SU-DHL-6 (cell line): ENCODE results near the gene KDM3A.

Experiments
- H2AFZ ChIP-seq: fragments of 200-600 bp; sonication (generic); 2 replicates; pipeline ENCODE4 v1.6.1; 2014; ENCODE audit warnings: low read depth, mild to moderate bottlenecking, moderate library complexity, mixed read lengths, antibody characterized with exemption, low read length; ENCODE audit not compliant: severe bottlenecking
- H3F3A ChIP-seq: fragments of 200-600 bp; shearing (Covaris generic); 2 replicates; pipeline ENCODE4 v1.6.0; 2016; ENCODE audit warnings: antibody characterized with exemption, mild to moderate bottlenecking; ENCODE audit not compliant: insufficient read depth
- H3K27ac ChIP-seq: fragments of 200-600 bp; sonication (generic); 2 replicates; pipeline ENCODE4 v1.5.1; 2016; ENCODE audit warnings: low read depth, mild to moderate bottlenecking, low read length, moderate library complexity, mixed read lengths
- H3K27me3 ChIP-seq: fragments of 200-600 bp; sonication (generic), shearing (Covaris generic); 2 replicates; pipeline ENCODE4 v1.6.0; 2014; ENCODE audit warnings: mild to moderate bottlenecking, low read length
- H3K36me3 ChIP-seq: fragments of 200-600 bp; sonication (generic); 2 replicates; pipeline ENCODE4 v1.6.1; 2014; ENCODE audit warnings: mild to moderate bottlenecking, low read length, mixed read lengths
- H3K4me2 ChIP-seq: fragments of 300-600, 200-600 bp; shearing (Covaris generic), sonication (generic); 2 replicates; pipeline ENCODE4 v1.6.0; 2014; ENCODE audit warnings: low read length, low read depth, mild to moderate bottlenecking; ENCODE audit not compliant: poor library complexity, severe bottlenecking
- H3K4me3 ChIP-seq: fragments of 200-600 bp; sonication (generic); 2 replicates; pipeline ENCODE4 v1.5.1; 2014; ENCODE audit warnings: antibody characterized with exemption, low read length, mild to moderate bottlenecking, mixed read lengths; ENCODE audit not compliant: insufficient read depth, poor library complexity, severe bottlenecking
- H3K79me2 ChIP-seq: fragments of 200-600 bp; sonication (generic); 2 replicates; pipeline ENCODE4 v1.6.1; 2014; ENCODE audit warnings: mild to moderate bottlenecking, low read length, moderate library complexity; ENCODE audit not compliant: insufficient read depth
- H3K9ac ChIP-seq: fragments of 200-600 bp; sonication (generic); 2 replicates; pipeline ENCODE4 v1.7.0; 2014; ENCODE audit warnings: mild to moderate bottlenecking, low read length
- H3K9me2 ChIP-seq: fragments of 200-600 bp; sonication (generic); replicated peaks from 2 replicates; pipeline ENCODE4 v1.6.1; 2014; ENCODE audit warnings: low read length; ENCODE audit not compliant: insufficient read depth
- H3K9me3 ChIP-seq: fragments of 200-600 bp; sonication (generic); 2 replicates; pipeline ENCODE4 v1.6.1; 2014; ENCODE audit warnings: low read length, mixed read lengths; ENCODE audit not compliant: insufficient read depth
- H4K20me1 ChIP-seq: fragments of 200-600 bp; sonication (generic); 2 replicates; pipeline ENCODE4 v1.6.1; 2014; ENCODE audit warnings: low read depth, mild to moderate bottlenecking, antibody characterized with exemption, low read length, moderate library complexity, mixed read lengths
- EZH2phosphoT487 ChIP-seq: fragments of 200-600 bp; sonication (generic), shearing (Covaris generic); conservative IDR thresholded peaks from 2 replicates; pipeline ENCODE4 v1.6.1; 2018; ENCODE audit warnings: mild to moderate bottlenecking, antibody characterized with exemption, low read length, moderate library complexity, mixed read lengths
- TF ChIP-seq, protein P1 (sequence below): fragments of 200-600 bp; sonication (generic); IDR thresholded peaks from one replicate; pipeline ENCODE4 v1.5.1; 2017; ENCODE audit warnings: antibody characterized with exemption, mild to moderate bottlenecking, low read length, moderate library complexity; ENCODE audit not compliant: insufficient read depth, poor library complexity, severe bottlenecking

The KDM3A gene

DNA sequence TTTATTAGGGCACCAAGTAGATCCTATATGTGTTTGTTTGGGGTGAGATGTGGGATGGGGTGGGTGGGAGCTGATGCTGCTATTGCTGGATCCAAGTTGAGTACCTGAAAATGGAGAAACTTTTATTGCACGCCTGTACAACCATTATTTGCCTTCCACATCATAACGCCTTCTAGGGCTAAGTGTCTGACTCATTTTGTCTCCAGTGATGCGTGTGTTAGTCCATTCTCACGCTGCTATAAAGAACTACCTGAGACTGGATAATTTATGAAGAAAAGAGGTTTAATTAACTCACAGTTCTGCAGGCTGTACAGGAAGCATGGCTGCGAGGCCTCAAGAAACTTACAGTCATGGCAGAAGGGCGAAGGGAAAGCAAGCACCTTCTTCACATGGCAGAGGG lies 58.2 kb downstream of the KDM3A start:
- Histone ChIP-seq H3K79me2 (no peaks in the 10 kb centered on the region), H3K4me3 (no peak overlapping the region), H2AFZ (no peak overlapping the region), H3K9me3 (peaks cover 16% of the 10 kb centered on the region; the same call in 1 of the 2 replicates), H3K9ac (no peak overlapping the region), H3K27me3 (no peaks in the 10 kb centered on the region), H3K4me2 (no peak overlapping the region), H4K20me1 (no peaks in the 10 kb centered on the region), H3F3A (no peaks in the 10 kb centered on the region), H3K27ac (no peak overlapping the region), H3K36me3 (peaks cover 42% of the 10 kb centered on the region), H3K9me2 (no peaks in the 10 kb centered on the region)
- TF ChIP-seq EZH2phosphoT487: no peak
- TF ChIP-seq, protein P1, sequence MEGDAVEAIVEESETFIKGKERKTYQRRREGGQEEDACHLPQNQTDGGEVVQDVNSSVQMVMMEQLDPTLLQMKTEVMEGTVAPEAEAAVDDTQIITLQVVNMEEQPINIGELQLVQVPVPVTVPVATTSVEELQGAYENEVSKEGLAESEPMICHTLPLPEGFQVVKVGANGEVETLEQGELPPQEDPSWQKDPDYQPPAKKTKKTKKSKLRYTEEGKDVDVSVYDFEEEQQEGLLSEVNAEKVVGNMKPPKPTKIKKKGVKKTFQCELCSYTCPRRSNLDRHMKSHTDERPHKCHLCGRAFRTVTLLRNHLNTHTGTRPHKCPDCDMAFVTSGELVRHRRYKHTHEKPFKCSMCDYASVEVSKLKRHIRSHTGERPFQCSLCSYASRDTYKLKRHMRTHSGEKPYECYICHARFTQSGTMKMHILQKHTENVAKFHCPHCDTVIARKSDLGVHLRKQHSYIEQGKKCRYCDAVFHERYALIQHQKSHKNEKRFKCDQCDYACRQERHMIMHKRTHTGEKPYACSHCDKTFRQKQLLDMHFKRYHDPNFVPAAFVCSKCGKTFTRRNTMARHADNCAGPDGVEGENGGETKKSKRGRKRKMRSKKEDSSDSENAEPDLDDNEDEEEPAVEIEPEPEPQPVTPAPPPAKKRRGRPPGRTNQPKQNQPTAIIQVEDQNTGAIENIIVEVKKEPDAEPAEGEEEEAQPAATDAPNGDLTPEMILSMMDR: no peak

DNA sequence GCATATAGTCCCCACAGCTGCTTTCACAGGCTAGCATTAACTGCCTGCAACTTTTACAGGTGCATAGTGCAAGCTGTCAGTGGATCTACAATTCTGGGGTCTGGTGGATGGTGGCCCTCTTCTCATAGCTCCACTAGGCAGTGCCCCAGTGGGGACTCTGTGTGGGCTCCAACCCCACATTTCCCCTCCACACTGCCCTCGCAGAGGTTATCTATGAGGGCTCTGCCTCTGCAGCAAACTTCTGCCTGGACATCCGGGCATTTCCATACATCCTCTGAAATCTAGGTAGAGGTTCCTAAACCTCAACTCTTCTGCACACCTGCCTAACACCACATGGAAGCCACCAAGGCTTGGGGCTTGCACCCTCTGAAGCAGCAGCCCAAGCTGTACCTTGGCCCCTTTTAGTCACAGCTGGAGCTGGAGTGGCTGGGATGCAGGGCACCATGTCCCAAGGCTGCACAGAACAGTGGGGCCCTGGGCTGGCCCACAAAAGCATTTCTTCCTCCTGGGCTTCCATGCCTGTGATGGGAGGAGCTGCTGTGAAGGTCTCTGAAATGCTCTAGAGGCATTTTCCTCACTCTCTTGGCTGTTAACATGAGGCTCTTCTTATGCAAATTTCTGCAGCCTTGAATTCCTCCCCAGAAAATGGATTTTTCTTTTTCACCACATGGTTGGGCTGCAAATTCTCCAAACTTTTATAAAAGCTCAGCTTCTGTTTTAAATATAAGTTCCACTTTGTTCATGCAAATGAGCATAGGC lies 59.3 kb downstream of the KDM3A start:
- Histone ChIP-seq H3K27me3 (no peaks in the 10 kb centered on the region), H3K4me2 (no peak overlapping the region), H3K9ac (no peak overlapping the region), H3K79me2 (no peaks in the 10 kb centered on the region), H3K9me3 (peaks cover 16% of the 10 kb centered on the region; the same call in 1 of the 2 replicates), H3K36me3 (peaks cover 42% of the 10 kb centered on the region), H3K9me2 (no peaks in the 10 kb centered on the region), H3K27ac (no peak overlapping the region), H3K4me3 (no peak overlapping the region), H2AFZ (no peak overlapping the region), H3F3A (no peaks in the 10 kb centered on the region), H4K20me1 (no peaks in the 10 kb centered on the region)
- no peak for TF ChIP-seq EZH2phosphoT487
- TF ChIP-seq, protein P1: no peak

DNA sequence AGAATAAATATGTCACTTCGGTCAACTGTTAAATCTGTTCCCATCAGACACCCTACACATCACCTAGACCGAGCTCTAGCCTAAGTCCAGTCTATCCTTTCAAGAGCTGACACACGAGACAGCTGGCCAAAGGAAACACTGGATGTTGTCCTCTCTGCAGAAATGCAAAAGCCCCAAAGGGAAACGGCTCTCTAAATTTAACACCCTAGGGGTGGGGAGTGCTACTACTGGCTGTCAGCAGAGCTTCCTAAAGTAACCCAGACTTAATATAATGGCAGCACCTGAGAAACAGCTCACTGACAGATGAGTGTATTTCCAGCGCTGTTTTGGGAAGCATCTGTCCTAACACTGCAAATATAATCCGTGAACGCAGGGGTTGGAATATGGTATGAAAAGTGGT lies 66.4 kb downstream of the KDM3A start:
- no peaks in the 10 kb centered on the region for H3K36me3 ChIP-seq
- no peaks in the 10 kb centered on the region for H3K27me3 ChIP-seq
- H3K9me3 ChIP-seq: no peaks in the 10 kb centered on the region
- H3K4me3 ChIP-seq: no peak overlapping the region
- H3K9me2 ChIP-seq: no peaks in the 10 kb centered on the region
- H3K79me2 ChIP-seq: no peaks in the 10 kb centered on the region; the same call in 1 of the 2 replicates
- no peak overlapping the region for H3K9ac ChIP-seq
- TF ChIP-seq, protein P1: no peak
- no peak for TF ChIP-seq EZH2phosphoT487
- no peak overlapping the region for H3K4me2 ChIP-seq
- no peaks in the 10 kb centered on the region for H4K20me1 ChIP-seq
- no peaks in the 10 kb centered on the region for H3F3A ChIP-seq
- H3K27ac ChIP-seq: no peak overlapping the region
- no peak overlapping the region for H2AFZ ChIP-seq
